ENCODE data around the gene SH2D1A. TPM values are rescaled to one million over a fixed set of nuclear protein-coding genes. Genes with fewer than 3 reads are reported as not detected.

The SH2D1A gene
- total and polyA plus RNA-seq, 2 of the 4 experiments (the other 2 are of a cell fraction), result not detected

DNA sequence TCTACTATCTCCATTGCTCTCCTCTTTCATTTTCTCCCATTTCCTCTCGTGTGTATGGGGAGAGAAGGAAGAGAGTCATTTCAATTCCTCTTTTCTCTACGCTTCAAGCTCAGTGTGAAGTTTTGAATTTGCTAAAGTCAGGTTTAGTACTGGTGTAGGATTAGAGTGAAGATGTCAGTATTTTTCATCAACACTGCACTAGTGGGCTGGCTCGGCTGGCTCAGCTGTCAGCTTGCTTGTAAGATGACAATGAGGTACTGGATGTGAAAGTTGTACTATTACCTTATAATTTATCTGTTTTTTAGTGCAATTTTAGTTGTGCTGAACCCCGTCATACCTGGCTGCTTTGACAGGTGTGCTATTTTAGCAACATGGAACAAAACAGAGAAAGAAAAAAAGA lies 2.1 kb upstream of the SH2D1A start:
- no peak overlapping the region for H4K8ac ChIP-seq (ENCODE audit: low read depth in 2 of 2, low read length in 2 of 2)
- intact Hi-C loops (cut with micrococcal nuclease) (no loop called here), dilution Hi-C loops (cut with HindIII; ENCODE audit: low sequenced_read_pairs, unreplicated experiment) (no loop called here), in situ Hi-C loops (cut with MboI; ENCODE audit: low sequenced_read_pairs) (no loop called here)
- no peak overlapping the region for H3K18ac ChIP-seq (ENCODE audit: low read depth, low read length)
- H4K20me1 ChIP-seq (ENCODE audit: insufficient read depth, low read length), result no peaks in the 10 kb centered on the region
- H2AK9ac ChIP-seq (replicated peaks; ENCODE audit: low read depth, low read length, poor library complexity), result no peak overlapping the region
- H3K56ac ChIP-seq (ENCODE audit: extremely low read depth, insufficient read depth, low read length), result no peak overlapping the region
- no peak overlapping the region for H2AK5ac ChIP-seq (ENCODE audit: low read depth, low read length)
- no peak overlapping the region for H2BK20ac ChIP-seq (ENCODE audit: low read depth, low read length)
- no peaks in the 10 kb centered on the region for H3K27me3 ChIP-seq (ENCODE audit: control insufficient read depth, insufficient read depth, low read length)
- H3K4ac ChIP-seq (ENCODE audit: low read depth, low read length), result no peak overlapping the region
- no CpG with 5 or more reads among the region's 4 CpGs for WGBS, 2 experiments (ENCODE audit: extremely low coverage in 2 of 2, insufficient read length in 1 of 2)
- no peak overlapping the region for H2AFZ ChIP-seq (replicated peaks; ENCODE audit: low read length, poor library complexity)
- POLR2A ChIA-PET (ENCODE audit: unreplicated experiment), result no interaction called here
- no peaks in the 10 kb centered on the region for H3K4me1 ChIP-seq (ENCODE audit: control insufficient read depth, insufficient read depth, low read length)
- H3K36me3 ChIP-seq (ENCODE audit: control insufficient read depth, insufficient read depth, low read length), result no peaks in the 10 kb centered on the region
- no peaks in the 10 kb centered on the region for H3K9me3 ChIP-seq (ENCODE audit: control insufficient read depth, insufficient read depth, low read length)
- no peak overlapping the region for H4K5ac ChIP-seq (ENCODE audit: low read depth, low read length)
- H2BK120ac ChIP-seq (ENCODE audit: low read depth, low read length), result no peak overlapping the region
- H3K4me2 ChIP-seq (ENCODE audit: low read depth, low read length), result no peak overlapping the region
- H3K27ac ChIP-seq (ENCODE audit: insufficient read depth, low read length), result no peak overlapping the region
- H3K79me1 ChIP-seq (ENCODE audit: low read depth in 1 of 2, low read length in 2 of 2), result no peaks in the 10 kb centered on the region
- H4K91ac ChIP-seq (ENCODE audit: insufficient read depth, low read depth, low read length), result no peak overlapping the region
- no peak overlapping the region for H3K23ac ChIP-seq (ENCODE audit: low read depth, low read length)
- TF ChIP-seq BHLHE40 (IDR thresholded peaks at IDR 0.05; ENCODE audit: low read depth, low read length) (no peak), FOS (IDR thresholded peaks at IDR 0.05; ENCODE audit: low read depth, low read length) (no peak), MXI1 (IDR thresholded peaks at IDR 0.05; ENCODE audit: borderline replicate concordance, low read depth, low read length) (no peak), CTCF (conservative IDR thresholded peaks at IDR 0.05; ENCODE audit: low read depth, low read length) (no peak), SMC3 (IDR thresholded peaks at IDR 0.05; ENCODE audit: low read depth, low read length) (no peak), MAFK (IDR thresholded peaks at IDR 0.05; ENCODE audit: low read depth, low read length) (no peak), RAD21 (IDR thresholded peaks at IDR 0.05; ENCODE audit: low read length) (no peak), NFE2L2 (IDR thresholded peaks at IDR 0.05; ENCODE audit: low read depth, low read length) (no peak), CEBPB (IDR thresholded peaks at IDR 0.05; ENCODE audit: low read depth, low read length) (no peak), RFX5 (IDR thresholded peaks at IDR 0.05; ENCODE audit: low read depth, low read length) (no peak), POLR2A (IDR thresholded peaks at IDR 0.05; ENCODE audit: low read depth, low read length) (no peak), RCOR1 (IDR thresholded peaks at IDR 0.05; ENCODE audit: insufficient replicate concordance, low read length) (no peak)
- TF ChIP-seq, protein P1, sequence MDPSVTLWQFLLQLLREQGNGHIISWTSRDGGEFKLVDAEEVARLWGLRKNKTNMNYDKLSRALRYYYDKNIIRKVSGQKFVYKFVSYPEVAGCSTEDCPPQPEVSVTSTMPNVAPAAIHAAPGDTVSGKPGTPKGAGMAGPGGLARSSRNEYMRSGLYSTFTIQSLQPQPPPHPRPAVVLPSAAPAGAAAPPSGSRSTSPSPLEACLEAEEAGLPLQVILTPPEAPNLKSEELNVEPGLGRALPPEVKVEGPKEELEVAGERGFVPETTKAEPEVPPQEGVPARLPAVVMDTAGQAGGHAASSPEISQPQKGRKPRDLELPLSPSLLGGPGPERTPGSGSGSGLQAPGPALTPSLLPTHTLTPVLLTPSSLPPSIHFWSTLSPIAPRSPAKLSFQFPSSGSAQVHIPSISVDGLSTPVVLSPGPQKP (IDR thresholded peaks at IDR 0.05; ENCODE audit: borderline replicate concordance, low read depth, low read length), result no peak
- H3K4me3 ChIP-seq (ENCODE audit: insufficient read depth, low read depth, low read length), result no peak overlapping the region
- no peak overlapping the region for H2BK15ac ChIP-seq (ENCODE audit: low read depth, low read length)
- H3K14ac ChIP-seq (replicated peaks; ENCODE audit: low read depth, low read length), result no peak overlapping the region
- CTCF ChIA-PET, result no interaction called here
- H3K9me1 ChIP-seq (ENCODE audit: insufficient read depth, low read length), result no peaks in the 10 kb centered on the region
- no peak for DNase-seq
- H2BK5ac ChIP-seq (ENCODE audit: low read depth, low read length, poor library complexity, severe bottlenecking), result no peak overlapping the region
- no peak for ATAC-seq (ENCODE audit: low read depth)
- H3K9ac ChIP-seq (ENCODE audit: low read depth, low read length), result no peak overlapping the region
- no TSS peak for BruUV-seq (replicated peaks)
